Astrocyte of the cerebellum (primary cell): ENCODE data around the gene YAP1.
A peak's percentile ranks its signal among the peaks of the same experiment; 100 is the strongest.

Source experiments
- DNase-seq: peaks from one replicate; pipeline ENCODE4 v3.0.0-alpha.2; 2011; ENCODE audit warnings: low read depth
- H3K4me3 ChIP-seq: 2 replicates; pipeline ENCODE4 v1.5.1; 2011; ENCODE audit warnings: mild to moderate bottlenecking, low read depth, low read length, moderate library complexity
- in situ Hi-C: cut with HindIII; loops from 2 replicates; pipeline ENCODE4 v1.10.0; 2017; ENCODE audit warnings: low sequenced_read_pairs
- TF ChIP-seq, protein P1 (sequence below): IDR thresholded peaks from 2 replicates; pipeline ENCODE4 v1.5.1; 2012; ENCODE audit warnings: low read length, low read depth, moderate library complexity, mild to moderate bottlenecking; ENCODE audit errors: missing control alignments

YAP1 gene

DNA sequence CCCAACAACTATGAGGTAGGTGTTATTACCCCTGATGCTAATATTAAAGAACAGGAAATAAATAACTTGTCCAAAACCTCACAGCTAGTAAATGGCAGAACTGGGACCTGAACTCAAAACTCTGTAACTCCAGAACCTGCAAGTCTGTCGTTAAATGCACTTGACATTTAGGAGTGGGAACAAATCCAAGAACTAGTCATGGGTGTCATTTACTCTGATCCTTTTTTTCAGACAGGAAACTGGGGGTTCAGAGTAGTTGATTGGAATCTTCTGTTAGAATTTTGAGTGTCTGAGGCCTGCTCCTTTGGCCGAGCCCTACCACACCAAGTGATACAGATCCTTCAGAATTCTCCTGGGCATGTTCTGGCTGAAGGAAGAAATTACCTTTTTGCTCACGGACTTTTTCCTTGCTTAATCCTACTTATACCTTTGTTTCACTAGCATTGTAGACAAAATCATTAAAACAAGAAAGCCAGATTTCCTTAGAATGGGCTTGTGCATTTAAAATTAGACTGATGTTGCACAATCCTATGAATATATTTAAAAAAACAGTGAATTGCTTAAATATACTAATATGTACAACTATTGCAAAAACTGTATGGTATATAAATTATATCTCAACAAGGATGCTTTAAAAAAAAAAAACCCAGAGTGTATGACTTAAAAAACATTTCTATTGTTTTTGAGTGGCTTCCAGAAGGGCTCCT, 1.4 kb upstream of the YAP1 start:
- no peak for DNase-seq
- H3K4me3 ChIP-seq: peak overlapping the region; percentile 93
- TF ChIP-seq, protein P1, sequence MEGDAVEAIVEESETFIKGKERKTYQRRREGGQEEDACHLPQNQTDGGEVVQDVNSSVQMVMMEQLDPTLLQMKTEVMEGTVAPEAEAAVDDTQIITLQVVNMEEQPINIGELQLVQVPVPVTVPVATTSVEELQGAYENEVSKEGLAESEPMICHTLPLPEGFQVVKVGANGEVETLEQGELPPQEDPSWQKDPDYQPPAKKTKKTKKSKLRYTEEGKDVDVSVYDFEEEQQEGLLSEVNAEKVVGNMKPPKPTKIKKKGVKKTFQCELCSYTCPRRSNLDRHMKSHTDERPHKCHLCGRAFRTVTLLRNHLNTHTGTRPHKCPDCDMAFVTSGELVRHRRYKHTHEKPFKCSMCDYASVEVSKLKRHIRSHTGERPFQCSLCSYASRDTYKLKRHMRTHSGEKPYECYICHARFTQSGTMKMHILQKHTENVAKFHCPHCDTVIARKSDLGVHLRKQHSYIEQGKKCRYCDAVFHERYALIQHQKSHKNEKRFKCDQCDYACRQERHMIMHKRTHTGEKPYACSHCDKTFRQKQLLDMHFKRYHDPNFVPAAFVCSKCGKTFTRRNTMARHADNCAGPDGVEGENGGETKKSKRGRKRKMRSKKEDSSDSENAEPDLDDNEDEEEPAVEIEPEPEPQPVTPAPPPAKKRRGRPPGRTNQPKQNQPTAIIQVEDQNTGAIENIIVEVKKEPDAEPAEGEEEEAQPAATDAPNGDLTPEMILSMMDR: no peak
- in situ Hi-C loops: no loop called here

DNA sequence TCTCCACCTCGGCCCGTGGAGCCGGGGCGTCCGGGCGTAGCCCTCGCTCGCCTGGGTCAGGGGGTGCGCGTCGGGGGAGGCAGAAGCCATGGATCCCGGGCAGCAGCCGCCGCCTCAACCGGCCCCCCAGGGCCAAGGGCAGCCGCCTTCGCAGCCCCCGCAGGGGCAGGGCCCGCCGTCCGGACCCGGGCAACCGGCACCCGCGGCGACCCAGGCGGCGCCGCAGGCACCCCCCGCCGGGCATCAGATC, 439 bp downstream of the YAP1 start:
- TF ChIP-seq, protein P1: no peak
- H3K4me3 ChIP-seq: peak overlapping the region; percentile 93
- DNase-seq: no peak
- in situ Hi-C loops: no loop called here

DNA sequence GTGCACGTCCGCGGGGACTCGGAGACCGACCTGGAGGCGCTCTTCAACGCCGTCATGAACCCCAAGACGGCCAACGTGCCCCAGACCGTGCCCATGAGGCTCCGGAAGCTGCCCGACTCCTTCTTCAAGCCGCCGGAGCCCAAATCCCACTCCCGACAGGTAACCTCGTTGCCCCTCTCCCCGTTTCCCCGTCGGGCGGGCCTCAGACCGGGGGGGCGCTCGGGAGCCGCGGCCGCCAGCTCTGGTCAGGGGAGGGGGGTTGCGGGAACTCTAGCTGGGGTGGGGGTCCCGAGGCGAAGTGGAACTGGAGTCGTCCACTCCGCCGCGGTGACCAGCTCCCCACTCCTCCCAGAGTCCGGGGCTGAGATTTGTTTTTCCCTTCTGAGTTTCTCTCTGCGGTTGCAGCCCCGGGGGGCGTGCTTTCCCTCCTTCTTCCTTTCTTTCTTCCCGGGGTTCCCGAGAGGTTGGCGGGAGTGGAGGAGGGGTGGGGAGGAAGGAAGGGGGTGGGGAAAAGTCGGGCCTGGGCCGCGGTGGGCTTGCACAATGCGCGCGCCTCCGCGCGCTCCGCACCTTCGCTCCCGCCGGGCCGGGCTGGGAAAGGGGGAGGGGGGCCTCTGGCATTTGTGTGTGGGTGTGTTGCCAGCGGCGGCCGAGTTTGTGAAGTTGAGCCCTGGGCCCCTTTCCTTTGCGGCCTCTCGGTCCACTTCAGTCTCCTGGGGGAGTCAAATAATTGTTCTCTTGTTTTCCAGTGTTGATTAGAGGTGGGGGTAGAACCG, 952 bp downstream of the YAP1 start:
- DNase-seq: peak; percentile 74

DNA sequence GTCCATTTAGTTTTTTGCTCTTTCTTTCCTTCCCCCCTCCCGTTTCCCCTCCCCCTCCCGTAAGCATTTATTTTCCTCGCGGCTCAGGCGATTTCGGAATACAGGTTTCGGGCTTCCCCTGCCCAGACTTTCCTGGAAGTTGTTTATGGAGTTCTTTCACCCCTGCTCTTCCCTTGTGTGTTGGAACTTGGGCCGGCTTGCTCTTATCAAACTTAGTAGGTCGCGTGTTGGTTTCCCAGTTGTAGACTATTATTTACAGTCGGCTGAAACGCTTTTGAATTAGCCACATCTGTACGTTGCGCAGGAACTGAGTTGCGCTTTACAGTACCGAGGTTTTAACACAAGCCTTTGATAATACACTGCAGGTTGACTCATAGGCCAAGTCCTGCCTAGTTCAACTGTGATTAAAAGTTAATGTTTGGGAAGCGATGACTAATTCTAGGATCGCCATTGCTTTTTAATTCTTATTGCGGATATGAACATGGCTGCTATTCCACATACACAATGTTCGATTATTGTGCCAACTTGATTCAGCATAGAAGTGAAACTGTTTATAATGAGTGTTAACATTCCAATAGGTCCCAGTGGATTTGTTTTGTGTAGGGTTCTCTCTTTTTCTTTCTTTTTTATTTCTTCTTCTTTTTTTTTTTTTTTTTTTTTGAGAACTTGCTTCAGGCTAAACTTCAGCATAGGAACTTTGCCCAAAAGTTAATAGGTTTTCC, 1.7 kb downstream of the YAP1 start:
- DNase-seq: peak; percentile 59
- H3K4me3 ChIP-seq: peak overlapping the region; percentile 93
- TF ChIP-seq, protein P1: no peak
- in situ Hi-C loops: no loop called here

More for the DNA sequence above, 952 bp downstream of the YAP1 start:
- TF ChIP-seq, protein P1: peak; percentile 8
- in situ Hi-C loops: no loop called here
- peak overlapping the region; percentile 93 for H3K4me3 ChIP-seq

DNA sequence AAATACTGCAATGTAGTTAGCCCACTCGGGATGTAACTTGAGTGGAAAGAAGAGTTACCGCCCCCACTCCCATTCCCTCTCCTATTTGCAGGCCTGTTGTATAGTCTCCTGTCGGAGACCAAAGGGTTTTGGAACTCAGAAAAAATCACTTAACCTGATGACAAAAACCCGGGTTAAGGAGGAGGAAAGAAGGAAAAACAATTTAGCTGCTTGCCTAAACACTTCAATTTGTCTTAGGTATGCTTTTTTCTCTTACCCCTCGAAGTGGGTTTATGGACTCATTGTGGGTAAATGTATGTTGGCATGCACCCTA, 2.2 kb downstream of the YAP1 start:
- in situ Hi-C loops: no loop called here

DNA sequence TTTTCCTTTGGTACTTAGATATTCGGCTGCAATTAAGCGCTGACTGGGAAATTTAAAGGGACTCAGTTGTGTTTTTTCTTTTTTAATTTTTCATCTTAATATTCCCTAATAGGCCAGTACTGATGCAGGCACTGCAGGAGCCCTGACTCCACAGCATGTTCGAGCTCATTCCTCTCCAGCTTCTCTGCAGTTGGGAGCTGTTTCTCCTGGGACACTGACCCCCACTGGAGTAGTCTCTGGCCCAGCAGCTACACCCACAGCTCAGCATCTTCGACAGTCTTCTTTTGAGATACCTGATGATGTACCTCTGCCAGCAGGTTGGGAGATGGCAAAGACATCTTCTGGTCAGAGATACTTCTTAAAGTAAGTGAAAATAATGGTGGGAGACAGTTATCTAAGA, 3.8 kb downstream of the YAP1 start:
- H3K4me3 ChIP-seq: peak overlapping the region; percentile 93
- TF ChIP-seq, protein P1: no peak
- in situ Hi-C loops: no loop called here
- no peak for DNase-seq

More for the DNA sequence above, 2.2 kb downstream of the YAP1 start:
- H3K4me3 ChIP-seq: peak overlapping the region; percentile 93
- no peak for DNase-seq
- TF ChIP-seq, protein P1: no peak
